HG02981 (cell line): ENCODE data around the gene ZIK1.

Experiments
- ATAC-seq: cut with Tn5 transposase; IDR thresholded peaks from one replicate; pipeline ENCODE4 v1.9.1; 2021; ENCODE audit warnings: mild to moderate bottlenecking, moderate library complexity; ENCODE audit not compliant: unreplicated experiment

ZIK1 gene

GRCh38 chr19:57583521-57584416 is at the start of gene ZIK1:
TSS of gene ZIK1 (plus strand) at chr19:57584145. CDS start at chr19:57584357, 212 bp downstream.
- ATAC-seq = peak; percentile 86

GRCh38 chr19:57537953-57538547 is 45.9 kb upstream of the ZIK1 start:
- no peak for ATAC-seq

GRCh38 chr19:57546513-57546912 is 37.4 kb upstream of the ZIK1 start:
- no peak for ATAC-seq

GRCh38 chr19:57552432-57552831 is 31.5 kb upstream of the ZIK1 start:
- ATAC-seq = no peak

GRCh38 chr19:57557659-57558058 is 26.3 kb upstream of the ZIK1 start:
- ATAC-seq = no peak

- no peak for ATAC-seq
Measured at GRCh38 chr19:57558525-57558924, 25.4 kb upstream of the ZIK1 start.

GRCh38 chr19:57559008-57559403 is 24.9 kb upstream of the ZIK1 start:
- no peak for ATAC-seq

- ATAC-seq = peak; percentile 93
Measured at GRCh38 chr19:57559404-57560025, 24.4 kb upstream of the ZIK1 start, which contains the start of gene ZNF550. TSS of gene ZNF550 (minus strand) at chr19:57559863. CDS start at chr19:57559682, 181 bp downstream.

GRCh38 chr19:57560049-57560491 is 23.9 kb upstream of the ZIK1 start:
- ATAC-seq = no peak

GRCh38 chr19:57563547-57563946 is 20.4 kb upstream of the ZIK1 start:
- no peak for ATAC-seq

- ATAC-seq = no peak
Measured at GRCh38 chr19:57566396-57567265, 17.3 kb upstream of the ZIK1 start.

GRCh38 chr19:57570707-57571106 is 13.2 kb upstream of the ZIK1 start:
- ATAC-seq = no peak

- ATAC-seq = no peak
Measured at GRCh38 chr19:57572415-57572947, 11.5 kb upstream of the ZIK1 start.

- no peak for ATAC-seq
Measured at GRCh38 chr19:57576661-57577060, 7.3 kb upstream of the ZIK1 start.

GRCh38 chr19:57578487-57579205 is 5.3 kb upstream of the ZIK1 start, which contains the start of gene ZNF416:
TSS of gene ZNF416 (minus strand) at chr19:57578911. CDS start at chr19:57578704, 207 bp downstream.
- peak; percentile 90 for ATAC-seq

GRCh38 chr19:57583104-57583520 is 833 bp upstream of the ZIK1 start:
- no peak for ATAC-seq

GRCh38 chr19:57587529-57587928 is 3.6 kb downstream of the ZIK1 start:
- no peak for ATAC-seq

- peak; percentile 14 for ATAC-seq
Measured at GRCh38 chr19:57599377-57599760, 15.4 kb downstream of the ZIK1 start.

GRCh38 chr19:57599761-57600383 is 15.9 kb downstream of the ZIK1 start, which contains the start of gene ZNF530:
TSS of gene ZNF530 (plus strand) at chr19:57599885. CDS start at chr19:57604346, 4,461 bp downstream.
- peak; percentile 87 for ATAC-seq
